HG03575 (cell line): ENCODE measurements around the gene SMAD4.
"Not testable (repeated sequence)": the region's sequence is repeated elsewhere in the genome, so short reads cannot be mapped to it uniquely, and the experiment has no call there.

ENCODE experiments used
- ATAC-seq: cut with Tn5 transposase; IDR thresholded peaks from one replicate; pipeline ENCODE4 v1.9.1; 2021; ENCODE audit not compliant: unreplicated experiment, insufficient number of reproducible peaks, low FRiP score; ENCODE audit errors: extremely low read depth

The SMAD4 gene

DNA sequence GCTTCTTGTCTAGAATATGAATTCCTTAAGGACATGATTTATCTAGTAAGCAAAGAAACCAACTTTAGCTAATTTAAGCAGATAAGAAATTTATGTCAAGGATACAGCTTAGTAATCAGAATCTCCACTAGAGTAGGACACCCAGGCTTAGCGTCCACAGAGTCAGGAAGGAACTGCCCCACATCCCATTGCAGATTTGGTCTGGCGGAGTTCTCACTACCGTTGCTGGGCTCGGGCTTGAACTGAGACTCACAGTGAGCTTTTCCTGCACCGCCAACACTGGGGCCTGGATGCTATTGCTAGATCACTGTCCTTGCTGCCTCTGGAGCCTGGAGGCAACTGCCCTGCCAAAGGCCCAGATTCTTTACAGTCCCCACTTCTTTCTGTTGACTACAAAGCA is 68.1 kb downstream of the SMAD4 start:
- ATAC-seq = no peak

DNA sequence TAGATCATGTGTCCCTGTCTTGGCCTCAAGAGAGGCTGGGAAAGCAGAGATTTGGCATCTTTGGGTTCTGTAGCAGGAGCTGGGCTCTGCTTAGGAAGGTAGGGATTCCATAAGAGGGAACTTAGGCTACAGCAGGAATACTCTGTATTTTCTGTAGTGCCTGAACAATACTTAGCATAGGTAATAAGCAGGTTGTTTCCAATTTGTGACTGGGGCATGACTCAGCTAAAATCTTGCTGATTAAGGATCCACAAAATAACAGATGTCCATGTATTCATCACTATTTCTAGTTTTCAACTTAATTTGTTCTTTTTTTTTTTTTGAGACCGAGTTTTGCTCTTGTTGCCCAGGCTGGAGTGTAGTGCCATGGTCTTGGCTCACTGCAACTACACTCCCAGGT is 68.5 kb downstream of the SMAD4 start:
- no peak for ATAC-seq

DNA sequence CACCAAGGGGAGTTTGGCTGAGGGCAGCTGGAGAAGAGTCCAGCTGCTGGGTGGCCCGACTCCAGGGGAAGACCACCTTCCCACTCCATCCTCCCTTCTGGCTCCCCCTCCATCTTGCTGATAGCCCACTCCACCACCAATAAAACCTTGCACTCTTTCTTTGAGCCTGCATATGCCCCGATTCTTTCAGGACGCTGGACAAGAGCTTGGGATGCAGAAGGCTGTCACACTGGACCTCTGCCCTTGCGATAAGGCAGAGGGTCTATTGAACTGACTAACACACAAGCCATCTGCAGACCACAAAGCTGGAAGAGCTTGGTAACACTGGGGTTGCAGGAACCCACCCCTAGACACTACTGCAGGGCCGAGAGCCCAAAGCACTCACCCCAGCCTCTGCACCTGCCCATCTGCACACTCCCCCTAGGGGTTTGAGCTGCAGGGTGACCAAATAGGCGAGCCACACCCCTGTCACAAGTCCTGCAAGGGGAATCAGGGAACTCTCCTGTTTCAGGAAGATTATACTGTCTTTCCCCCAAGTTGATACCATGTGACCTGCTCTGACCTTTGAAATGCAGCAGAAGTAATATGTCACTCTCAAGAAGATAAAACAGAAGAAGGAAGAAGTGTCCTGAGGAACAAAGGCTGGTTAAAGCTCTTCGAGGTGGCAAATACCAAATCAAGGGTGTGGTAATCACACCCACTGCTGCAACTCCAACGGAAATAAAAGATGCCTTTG is 70.5 kb downstream of the SMAD4 start:
- ATAC-seq = no peak

- ATAC-seq = no peak
Measured at GRCh38 chr18:51107082-51107481, 77.1 kb downstream of the SMAD4 start.

- no peak for ATAC-seq
Measured at GRCh38 chr18:51107598-51108305, 77.7 kb downstream of the SMAD4 start.

DNA sequence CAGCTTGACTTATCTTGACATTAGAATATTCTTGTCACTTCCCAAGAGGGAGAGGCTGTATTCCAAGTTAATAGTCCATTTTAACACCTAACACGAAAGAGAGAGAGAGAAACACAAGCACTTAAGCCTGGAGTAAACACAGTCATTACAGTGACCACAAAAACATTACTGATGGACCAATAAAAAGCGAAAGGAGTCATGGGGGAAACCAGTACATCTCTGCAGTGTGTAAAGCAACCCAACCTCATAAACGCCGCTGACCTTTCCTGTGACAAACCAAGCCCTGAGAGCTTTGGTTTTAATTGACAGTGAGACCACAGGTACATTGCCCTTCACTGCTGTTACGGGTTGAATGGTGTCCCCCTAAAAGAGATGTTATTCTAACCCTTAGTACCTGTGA is 78.3 kb downstream of the SMAD4 start:
- ATAC-seq = no peak

DNA sequence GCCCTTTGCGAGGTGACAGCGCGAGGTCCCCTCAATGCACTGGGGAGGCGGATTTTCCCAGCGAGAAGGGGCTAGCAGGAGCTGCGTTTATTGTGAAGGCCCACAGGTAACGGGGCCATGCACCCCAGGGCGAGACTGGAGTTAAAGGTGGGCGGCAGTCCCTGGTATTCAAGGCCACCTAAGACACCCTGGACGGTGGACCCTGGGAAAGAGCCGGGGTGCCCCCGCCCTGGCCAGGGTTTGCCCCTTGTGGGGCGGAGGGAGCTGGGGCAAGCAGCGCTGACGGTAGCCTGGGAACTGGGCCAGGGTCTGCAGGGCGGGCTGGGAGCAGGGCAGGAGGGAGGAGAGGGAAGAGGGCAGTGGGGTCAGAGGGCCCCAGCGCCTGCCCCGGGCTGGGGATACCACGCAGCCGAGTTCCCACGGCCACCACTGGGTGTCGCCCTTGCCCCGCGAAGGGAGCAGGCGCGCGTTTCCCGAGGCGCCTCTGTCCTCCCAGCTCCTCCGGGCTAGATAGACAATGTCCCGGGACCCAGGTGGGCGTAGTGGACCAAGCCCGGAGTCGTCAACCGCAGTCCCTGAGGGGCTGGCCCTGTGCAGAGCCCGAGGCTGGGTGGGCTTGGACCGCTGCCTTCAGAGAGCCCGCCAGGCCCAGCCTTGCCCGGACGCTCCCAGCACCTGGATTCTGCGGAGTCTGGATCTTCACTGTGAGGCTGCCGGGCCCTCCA is 80.2 kb downstream of the SMAD4 start:
- ATAC-seq = no peak

DNA sequence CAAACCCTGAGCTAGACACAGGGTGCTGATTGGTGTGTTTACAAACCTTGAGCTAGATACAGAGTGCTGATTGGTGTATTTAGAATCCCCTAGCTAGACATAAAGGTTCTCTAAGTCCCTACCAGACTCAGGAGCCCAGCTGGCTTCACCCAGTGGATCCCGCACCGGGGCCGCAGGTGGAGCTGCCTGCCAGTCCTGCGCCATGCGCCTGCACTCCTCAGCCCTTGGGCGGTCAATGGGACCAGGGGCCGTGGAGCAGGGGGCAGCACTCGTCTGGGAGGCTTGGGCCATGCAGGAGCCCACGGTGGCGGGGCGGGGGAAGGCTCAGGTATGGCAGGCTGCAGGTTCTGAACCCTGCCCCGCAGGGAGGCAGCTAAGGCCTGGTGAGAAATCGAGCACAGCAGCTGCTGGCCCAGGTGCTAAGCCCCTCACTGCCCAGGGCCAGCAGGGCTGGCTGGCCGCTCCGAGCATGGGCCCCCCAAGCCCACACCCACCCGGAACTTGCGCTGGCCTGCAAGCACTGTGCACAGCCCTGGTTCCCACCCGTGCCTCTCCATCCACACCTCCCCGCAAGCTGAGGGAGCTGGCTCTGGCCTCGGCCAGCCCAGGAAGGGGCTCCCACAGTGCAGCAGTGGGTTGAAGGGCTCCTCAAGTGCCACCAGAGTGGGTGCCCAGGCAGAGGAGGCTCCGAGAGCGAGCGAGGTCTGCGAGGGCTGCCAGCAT is 81.8 kb downstream of the SMAD4 start:
- ATAC-seq = not testable (repeated sequence)

- ATAC-seq = not testable (repeated sequence)
Measured at GRCh38 chr18:51116996-51117395, 87.0 kb downstream of the SMAD4 start.

- ATAC-seq = not testable (repeated sequence)
Measured at GRCh38 chr18:51119561-51119960, 89.5 kb downstream of the SMAD4 start.

GRCh38 chr18:51119976-51120375 is 90.0 kb downstream of the SMAD4 start:
- not testable (repeated sequence) for ATAC-seq

- ATAC-seq = no peak
Measured at GRCh38 chr18:51120809-51121596, 91.0 kb downstream of the SMAD4 start.

DNA sequence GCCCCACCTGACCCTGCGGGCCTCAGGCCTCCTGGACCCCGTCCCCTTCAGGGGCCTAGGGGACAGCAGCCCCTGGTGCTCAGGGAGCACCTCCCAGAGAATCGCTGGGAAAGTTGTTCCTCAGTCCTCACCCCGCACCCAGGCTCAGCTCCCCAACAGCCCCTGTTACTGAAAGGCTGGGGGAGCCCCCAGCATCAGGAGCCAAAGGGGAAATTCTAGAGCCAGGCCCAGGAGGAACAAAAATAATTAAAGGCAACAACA is 91.5 kb downstream of the SMAD4 start:
- ATAC-seq = no peak

GRCh38 chr18:51122266-51123045 is 92.4 kb downstream of the SMAD4 start:
- ATAC-seq = no peak

- no peak for ATAC-seq
Measured at GRCh38 chr18:51123046-51123395, 93.0 kb downstream of the SMAD4 start.

GRCh38 chr18:51123481-51123880 is 93.5 kb downstream of the SMAD4 start:
- ATAC-seq = no peak

- no peak for ATAC-seq
Measured at GRCh38 chr18:51123936-51124486, 94.0 kb downstream of the SMAD4 start.

DNA sequence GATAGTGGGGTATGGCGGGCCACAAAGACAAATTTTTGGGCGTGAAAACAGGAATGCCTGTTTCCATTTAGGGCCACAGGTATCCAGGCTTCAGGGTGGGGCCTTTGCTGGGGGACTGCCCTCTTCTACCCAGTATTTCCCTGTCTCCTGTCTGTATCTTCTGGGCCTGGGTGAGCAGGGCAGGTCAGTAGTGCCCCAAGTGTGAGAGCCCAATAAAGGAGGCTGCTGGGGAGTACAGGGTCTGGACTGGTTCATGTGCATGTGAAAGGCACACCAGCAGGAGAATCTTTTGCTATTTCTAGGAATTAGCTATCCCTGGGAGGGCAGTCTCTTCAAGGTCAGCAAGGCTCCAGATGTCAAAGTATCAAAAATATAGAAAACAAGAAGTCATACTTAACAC is 96.0 kb downstream of the SMAD4 start:
- ATAC-seq = no peak
